Measurements from ENCODE around the gene CCNDBP1.

Gene CCNDBP1

DNA sequence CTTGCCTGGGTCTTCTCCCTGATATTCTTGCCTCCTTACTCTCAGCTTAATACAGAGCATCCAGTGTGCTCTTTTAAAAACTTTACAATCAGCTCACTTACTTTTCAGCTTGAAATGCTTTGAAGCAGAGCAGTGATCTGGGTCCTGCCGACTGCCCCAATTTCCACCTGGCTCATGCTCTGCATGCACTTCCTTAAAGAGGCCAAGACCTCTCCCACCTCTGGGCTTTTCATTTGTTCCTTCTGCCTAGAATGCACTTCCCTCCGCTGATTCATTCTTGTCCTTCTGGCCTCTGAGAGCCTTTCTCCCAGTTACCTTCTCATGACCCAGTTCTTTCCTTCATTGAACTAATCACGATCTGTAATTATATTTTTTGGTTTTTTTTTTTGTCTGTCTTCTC is 1.9 kb upstream of the CCNDBP1 start:
- H3K27ac ChIP-seq: no peak overlapping the region
- TF ChIP-seq, protein P1, sequence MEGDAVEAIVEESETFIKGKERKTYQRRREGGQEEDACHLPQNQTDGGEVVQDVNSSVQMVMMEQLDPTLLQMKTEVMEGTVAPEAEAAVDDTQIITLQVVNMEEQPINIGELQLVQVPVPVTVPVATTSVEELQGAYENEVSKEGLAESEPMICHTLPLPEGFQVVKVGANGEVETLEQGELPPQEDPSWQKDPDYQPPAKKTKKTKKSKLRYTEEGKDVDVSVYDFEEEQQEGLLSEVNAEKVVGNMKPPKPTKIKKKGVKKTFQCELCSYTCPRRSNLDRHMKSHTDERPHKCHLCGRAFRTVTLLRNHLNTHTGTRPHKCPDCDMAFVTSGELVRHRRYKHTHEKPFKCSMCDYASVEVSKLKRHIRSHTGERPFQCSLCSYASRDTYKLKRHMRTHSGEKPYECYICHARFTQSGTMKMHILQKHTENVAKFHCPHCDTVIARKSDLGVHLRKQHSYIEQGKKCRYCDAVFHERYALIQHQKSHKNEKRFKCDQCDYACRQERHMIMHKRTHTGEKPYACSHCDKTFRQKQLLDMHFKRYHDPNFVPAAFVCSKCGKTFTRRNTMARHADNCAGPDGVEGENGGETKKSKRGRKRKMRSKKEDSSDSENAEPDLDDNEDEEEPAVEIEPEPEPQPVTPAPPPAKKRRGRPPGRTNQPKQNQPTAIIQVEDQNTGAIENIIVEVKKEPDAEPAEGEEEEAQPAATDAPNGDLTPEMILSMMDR (IDR thresholded peaks at IDR 0.05; ENCODE audit: low read depth, low read length, missing control alignments): no peak
- no peaks in the 10 kb centered on the region for H3K27me3 ChIP-seq (replicated peaks)

DNA sequence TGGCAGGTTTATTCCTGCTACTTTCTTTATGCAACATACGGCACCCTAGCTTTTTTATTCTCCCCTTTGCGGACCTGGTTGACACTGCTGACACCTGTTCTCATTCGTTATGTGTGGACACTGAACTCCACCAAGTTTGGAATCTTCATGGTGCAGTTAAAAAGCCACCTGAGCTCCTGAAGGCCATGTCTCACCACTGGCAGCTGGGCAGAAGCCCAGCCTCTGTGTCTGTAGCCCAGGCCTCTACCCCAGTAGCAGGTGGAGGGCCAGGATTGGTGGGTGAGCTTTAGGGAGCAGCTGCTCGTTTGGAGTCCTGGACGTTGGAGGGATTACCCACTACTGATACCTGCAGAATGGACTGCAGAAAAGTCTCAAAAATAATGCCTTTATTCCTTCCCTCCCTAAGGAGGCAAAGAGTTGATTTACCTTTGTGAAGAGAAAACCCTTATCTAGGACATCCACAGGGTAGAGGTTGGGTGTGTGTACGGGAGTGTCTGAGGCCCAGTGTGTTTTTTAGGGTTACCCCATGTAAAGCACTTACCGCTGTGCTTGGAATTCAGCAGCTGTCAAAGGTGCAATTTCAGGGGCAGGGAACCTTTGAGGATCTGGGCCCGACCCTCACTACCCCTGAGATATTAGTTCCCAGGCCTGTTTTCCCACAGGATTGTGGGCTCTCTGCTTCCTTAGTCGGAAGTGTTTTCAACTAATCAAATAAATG is 637 bp upstream of the CCNDBP1 start:
- TF ChIP-seq, protein P1 (IDR thresholded peaks at IDR 0.05; ENCODE audit: low read depth, low read length, missing control alignments): no peak
- Histone ChIP-seq H3K27ac (no peak overlapping the region), H3K27me3 (replicated peaks) (no peaks in the 10 kb centered on the region), H3K36me3 (replicated peaks) (no peaks in the 10 kb centered on the region), H3K4me3 (ENCODE audit: low read depth, low read length) (peak overlapping the region; percentile 67)
- no peak for DNase-seq
- in situ Hi-C loops (cut with HindIII; ENCODE audit: low pct_ligation_motif_present, low sequenced_read_pairs): no loop called here

More for the DNA sequence above, 1.9 kb upstream of the CCNDBP1 start:
- Histone ChIP-seq H3K36me3 (replicated peaks) (no peaks in the 10 kb centered on the region), H3K4me3 (ENCODE audit: low read depth, low read length) (no peak overlapping the region)
- in situ Hi-C loops (cut with HindIII; ENCODE audit: low pct_ligation_motif_present, low sequenced_read_pairs): no loop called here
- DNase-seq: no peak

DNA sequence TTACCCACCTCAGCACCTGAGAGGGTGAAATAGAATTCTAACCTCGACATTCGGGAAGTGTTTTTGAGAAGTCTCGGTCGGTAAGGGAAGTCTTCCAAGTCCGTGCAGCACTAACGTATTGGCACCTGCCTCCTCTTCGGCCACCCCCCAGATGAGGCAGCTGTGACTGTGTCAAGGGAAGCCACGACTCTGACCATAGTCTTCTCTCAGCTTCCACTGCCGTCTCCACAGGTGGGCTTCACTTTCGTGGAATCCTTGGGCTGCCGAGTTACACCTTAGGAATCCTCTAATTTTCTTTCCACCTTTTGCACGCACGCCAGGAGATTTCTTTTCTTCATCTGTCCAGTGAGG is 775 bp downstream of the CCNDBP1 start:
- DNase-seq: no peak
- TF ChIP-seq, protein P1 (IDR thresholded peaks at IDR 0.05; ENCODE audit: low read depth, low read length, missing control alignments): no peak

DNA sequence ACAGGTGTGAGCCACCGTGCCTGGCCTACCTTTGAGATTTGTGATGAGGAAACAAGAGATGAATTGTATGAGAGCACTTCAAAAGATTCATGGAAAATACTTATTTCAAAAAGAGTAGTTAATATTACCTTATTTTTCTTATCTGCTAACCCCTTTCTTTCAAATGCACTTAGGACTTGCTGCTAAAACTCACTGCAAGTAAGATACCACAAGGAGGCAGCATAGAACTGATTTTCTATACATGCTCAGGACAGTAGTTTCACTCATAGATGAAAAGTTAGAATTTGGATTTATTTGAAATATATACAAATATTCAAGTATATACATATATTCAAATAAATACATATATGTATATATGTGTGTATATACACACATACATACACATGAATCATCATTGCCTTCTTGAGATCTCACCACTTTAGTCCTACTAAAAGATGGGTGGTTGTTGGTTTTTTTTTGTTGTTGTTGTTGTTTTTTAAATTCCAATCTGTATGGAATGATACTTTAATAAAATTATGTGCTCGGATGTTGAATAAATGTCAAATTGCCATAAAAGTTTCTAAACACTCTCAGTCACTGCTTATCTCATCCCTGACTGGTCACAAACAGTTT is 2.4 kb downstream of the CCNDBP1 start:
- in situ Hi-C loops (cut with HindIII; ENCODE audit: low pct_ligation_motif_present, low sequenced_read_pairs): no loop called here
- TF ChIP-seq, protein P1 (IDR thresholded peaks at IDR 0.05; ENCODE audit: low read depth, low read length, missing control alignments): peak; percentile 64
- H3K27ac ChIP-seq: no peak overlapping the region
- H3K4me3 ChIP-seq (ENCODE audit: low read depth, low read length): no peak overlapping the region
- H3K27me3 ChIP-seq (replicated peaks): no peaks in the 10 kb centered on the region
- DNase-seq: peak; percentile 56
- H3K36me3 ChIP-seq (replicated peaks): peaks cover 18% of the 10 kb centered on the region

More for the DNA sequence above, 775 bp downstream of the CCNDBP1 start:
- H3K27ac ChIP-seq: peak overlapping the region; percentile 7
- peak overlapping the region; percentile 67 for H3K4me3 ChIP-seq (ENCODE audit: low read depth, low read length)
- H3K36me3 ChIP-seq (replicated peaks): peaks cover 6% of the 10 kb centered on the region
- H3K27me3 ChIP-seq (replicated peaks): no peaks in the 10 kb centered on the region
- in situ Hi-C loops (cut with HindIII; ENCODE audit: low pct_ligation_motif_present, low sequenced_read_pairs): no loop called here

GRCh38 chr15:43189296-43189695 is 4.1 kb downstream of the CCNDBP1 start:
- in situ Hi-C loops (cut with HindIII; ENCODE audit: low pct_ligation_motif_present, low sequenced_read_pairs): no loop called here
- Histone ChIP-seq H3K4me3 (ENCODE audit: low read depth, low read length) (no peak overlapping the region), H3K27ac (no peak overlapping the region), H3K36me3 (replicated peaks) (peaks cover 23% of the 10 kb centered on the region), H3K27me3 (replicated peaks) (no peaks in the 10 kb centered on the region)
- no peak for DNase-seq
- TF ChIP-seq, protein P1 (IDR thresholded peaks at IDR 0.05; ENCODE audit: low read depth, low read length, missing control alignments): no peak
